Dedifferentiated amniotic fluid mesenchymal stem cell (primary cell): ENCODE measurements around the gene RASAL2.
A peak's percentile ranks its signal among the peaks of the same experiment; 100 is the strongest.

Experiments used
- DNase-seq: peaks from one replicate; pipeline ENCODE4 v3.0.0-alpha.2; 2016; ENCODE audit errors: extremely low spot score

The RASAL2 gene

DNA sequence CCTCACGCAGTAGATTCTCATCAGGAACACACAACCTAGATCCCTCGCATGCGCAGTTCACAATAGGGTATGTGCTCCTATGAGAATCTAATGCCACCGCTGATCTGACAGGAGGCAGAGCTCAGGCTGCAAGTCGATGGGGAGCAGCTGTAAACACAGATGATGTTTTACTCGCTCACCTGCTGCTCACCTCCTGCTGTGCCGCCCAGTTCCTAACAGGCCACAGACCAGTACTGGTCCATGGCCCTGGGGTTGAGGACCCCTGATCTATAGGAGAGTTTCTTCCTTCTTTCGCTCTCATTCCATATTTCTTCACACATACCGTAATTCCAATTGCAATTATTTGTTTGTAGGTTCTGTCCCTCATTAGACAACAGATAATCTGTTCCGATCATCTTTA is 299.5 kb downstream of the RASAL2 start:
- DNase-seq, result no peak

DNA sequence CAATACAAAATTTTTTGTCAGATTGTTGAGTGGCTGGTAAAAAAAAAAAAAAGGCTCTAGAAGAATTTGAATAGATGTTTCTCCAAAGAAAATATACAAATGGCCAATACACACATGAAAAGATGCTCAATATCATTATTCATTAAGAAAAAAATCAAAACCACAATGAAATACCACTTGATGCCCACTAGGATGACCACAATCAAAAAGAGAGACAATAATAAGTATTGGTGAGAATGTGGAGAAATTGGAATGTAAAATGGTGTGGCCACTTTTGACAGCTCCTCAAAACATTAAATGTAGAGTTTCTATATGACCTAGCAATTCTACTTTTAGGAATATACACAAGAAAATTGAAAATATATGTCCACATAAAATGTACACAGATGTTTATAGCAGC is 302.9 kb downstream of the RASAL2 start:
- DNase-seq, result no peak

GRCh38 chr1:178397678-178398077 is 303.8 kb downstream of the RASAL2 start:
- no peak for DNase-seq

GRCh38 chr1:178399177-178399728 is 305.3 kb downstream of the RASAL2 start:
- no peak for DNase-seq

GRCh38 chr1:178405137-178405536 is 311.2 kb downstream of the RASAL2 start:
- no peak for DNase-seq

- no peak for DNase-seq
These were observed 313.3 kb downstream of the RASAL2 start for GRCh38 chr1:178407215-178407614.

GRCh38 chr1:178407655-178408054 is 313.8 kb downstream of the RASAL2 start:
- DNase-seq, result no peak

GRCh38 chr1:178408871-178409270 is 315.0 kb downstream of the RASAL2 start:
- no peak for DNase-seq

GRCh38 chr1:178409541-178409940 is 315.6 kb downstream of the RASAL2 start:
- no peak for DNase-seq

DNA sequence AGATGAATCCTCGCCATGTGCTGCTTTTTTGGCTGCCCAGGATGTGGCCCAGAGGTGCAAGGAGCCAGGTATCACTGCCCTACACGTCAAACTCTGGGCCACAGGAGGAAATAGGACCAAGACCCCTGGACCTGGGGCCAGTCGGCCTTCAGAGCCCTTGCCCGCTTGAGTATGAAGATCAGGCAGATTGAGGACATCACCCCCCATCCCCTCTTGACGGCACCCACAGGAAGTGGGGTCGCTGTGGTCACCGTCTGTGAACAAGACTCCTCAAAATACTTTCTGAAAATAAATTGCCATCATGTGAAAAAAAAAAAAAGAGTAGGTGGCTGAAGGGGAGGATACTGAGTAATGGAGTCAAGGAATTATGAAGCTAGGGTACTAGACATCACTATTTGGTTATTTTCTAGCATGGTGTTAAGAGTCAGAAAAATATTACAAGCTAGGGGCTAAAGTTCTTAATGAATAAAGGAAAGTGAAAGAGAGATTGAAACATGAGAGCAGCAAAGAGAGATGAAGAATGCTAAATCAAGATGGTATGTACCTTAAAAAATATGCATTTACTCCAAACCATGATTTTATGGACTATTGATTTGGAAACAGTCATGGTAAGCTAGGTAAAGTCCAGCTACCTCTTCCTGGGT is 318.0 kb downstream of the RASAL2 start:
- no peak for DNase-seq

- no peak for DNase-seq
These were observed 318.5 kb downstream of the RASAL2 start for GRCh38 chr1:178412400-178412770.

GRCh38 chr1:178417858-178418257 is 324.0 kb downstream of the RASAL2 start:
- peak; percentile 23 for DNase-seq

DNA sequence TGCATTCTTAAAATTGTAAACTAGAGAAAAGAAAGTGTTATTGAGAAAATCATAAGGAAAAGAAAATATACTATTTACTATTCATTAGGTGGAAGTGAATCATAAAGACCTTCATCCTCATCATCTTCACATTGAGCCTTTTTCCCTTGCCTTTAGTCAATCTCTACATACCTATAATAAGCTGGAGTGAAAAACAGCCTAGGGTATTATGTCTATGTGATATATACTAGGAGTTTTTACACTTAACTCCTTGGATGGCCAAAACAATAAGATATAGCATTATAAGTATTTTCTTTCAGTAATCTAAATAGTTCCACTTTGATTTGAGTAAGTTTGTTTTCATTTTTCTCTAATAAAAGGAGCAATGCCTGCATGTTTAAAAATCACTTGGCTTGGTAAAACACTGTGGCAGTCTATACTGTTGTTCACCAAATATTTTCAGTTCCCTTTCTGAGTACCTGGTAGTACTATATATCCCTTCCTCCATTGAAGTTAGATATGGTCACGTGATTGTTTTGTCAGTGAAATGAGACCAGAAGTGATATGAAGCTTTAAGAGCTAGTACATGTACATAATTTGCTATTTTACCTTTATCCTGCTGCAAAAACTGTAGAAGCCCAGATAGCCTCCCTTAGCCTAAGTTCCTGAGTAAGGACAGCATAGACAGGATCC is 324.5 kb downstream of the RASAL2 start:
- no peak for DNase-seq

DNA sequence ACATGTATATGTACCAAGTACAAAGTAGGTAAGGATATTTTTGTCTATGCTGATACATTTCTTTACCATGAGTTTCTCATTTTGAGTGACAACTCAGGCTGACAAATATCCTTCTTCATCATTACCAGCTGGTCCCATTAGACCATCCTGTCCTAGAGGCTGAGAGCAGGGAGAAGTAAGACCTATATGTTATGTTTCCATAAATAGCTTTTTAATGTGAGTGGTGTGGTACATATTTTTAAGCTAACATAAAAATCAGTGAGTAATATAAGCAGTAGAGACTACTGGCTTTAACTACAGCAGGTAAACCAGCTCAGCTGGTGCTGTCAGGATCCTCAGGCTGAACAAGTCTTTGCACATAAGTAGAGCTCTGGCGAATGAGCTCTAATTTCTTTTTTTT is 340.5 kb downstream of the RASAL2 start:
- DNase-seq, result no peak

DNA sequence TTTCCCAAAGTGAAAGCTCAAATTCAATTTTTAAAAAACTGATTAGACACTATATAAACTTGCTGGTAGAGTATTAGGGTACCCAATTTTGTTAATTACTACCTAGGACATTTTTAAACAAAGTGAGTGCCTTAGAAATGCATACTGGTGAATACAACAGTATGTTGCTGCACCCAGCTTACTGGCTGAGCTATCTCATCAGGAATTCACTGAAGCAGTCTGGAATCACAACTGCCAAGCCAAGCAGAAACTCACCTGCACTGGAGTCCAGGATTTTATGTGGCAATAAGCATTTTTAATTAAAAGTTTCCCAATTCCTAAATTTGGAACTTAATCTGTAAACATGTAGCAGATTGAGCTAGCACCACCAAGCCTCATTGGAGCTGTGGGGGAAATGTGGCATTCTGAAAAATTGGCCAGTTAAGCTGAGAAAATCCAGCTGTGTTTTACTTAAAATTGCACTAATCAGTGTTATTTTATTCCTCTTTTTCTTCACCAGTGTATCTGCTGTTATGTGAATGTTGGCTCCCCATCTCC is 341.1 kb downstream of the RASAL2 start:
- DNase-seq, result no peak

GRCh38 chr1:178436899-178437298 is 343.0 kb downstream of the RASAL2 start:
- no peak for DNase-seq

GRCh38 chr1:178438432-178438831 is 344.5 kb downstream of the RASAL2 start:
- no peak for DNase-seq

DNA sequence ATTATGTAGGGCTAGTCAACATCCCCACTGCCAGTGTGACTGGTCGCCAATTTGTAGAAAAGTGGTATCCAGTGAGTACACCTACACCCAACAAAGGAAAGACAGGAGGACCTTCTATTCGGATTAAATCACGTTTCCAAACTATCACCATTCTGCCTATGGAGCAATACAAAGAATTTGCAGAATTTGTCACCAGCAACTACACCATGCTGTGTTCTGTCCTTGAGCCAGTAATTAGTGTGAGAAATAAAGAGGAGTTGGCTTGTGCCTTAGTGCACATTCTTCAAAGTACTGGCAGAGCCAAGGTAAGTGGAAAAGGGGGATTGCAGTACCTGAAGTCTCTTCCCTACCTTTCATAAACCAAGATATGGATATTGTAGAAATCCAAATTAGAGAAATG is 349.0 kb downstream of the RASAL2 start:
- no peak for DNase-seq

DNA sequence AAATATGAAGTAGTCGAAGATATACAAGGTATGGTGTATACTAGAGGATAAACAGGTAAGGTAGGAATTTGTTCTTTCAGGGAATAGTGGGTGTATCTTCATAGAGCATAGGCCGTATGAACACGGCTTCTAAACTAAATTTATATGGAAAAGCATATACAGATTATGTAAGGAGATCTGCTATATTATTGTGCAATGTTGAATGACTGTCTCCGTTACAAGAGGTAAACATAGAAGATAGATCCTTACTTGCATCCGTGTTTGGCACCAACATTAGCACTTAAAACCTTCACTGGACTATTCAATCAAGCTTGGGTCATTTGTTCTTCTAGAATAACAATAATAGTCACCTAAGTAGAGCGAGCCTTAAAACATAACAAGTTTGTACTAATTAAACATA is 357.0 kb downstream of the RASAL2 start:
- DNase-seq, result no peak

- DNase-seq, result no peak
These were observed 357.6 kb downstream of the RASAL2 start for GRCh38 chr1:178451529-178451928.

DNA sequence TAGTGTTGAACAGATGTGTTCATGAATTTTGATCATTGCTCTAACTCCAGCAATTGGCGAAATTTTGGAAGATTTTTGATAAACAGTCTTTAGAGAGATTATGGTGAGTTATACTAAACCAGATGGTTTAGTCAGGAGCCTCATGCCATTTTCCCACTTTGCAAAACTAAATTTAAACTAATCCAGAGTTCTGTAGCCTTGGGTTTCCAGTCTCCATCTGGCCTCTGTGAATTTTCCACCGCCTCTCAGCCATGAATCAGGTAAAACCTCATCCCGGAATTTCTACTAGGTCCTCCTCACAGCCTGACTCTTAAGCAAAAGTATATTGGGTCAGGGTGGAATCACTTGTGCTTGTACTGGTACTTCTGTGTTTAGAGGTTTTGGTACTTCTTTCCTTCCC is 358.1 kb downstream of the RASAL2 start:
- no peak for DNase-seq

GRCh38 chr1:178456472-178456871 is 362.6 kb downstream of the RASAL2 start:
- DNase-seq, result no peak

GRCh38 chr1:178457651-178458050 is 363.7 kb downstream of the RASAL2 start:
- no peak for DNase-seq
